Endodermal cell (in vitro differentiated cells): Measurements from ENCODE around the gene MAN2B1. TPM values are rescaled to one million over a fixed set of nuclear protein-coding genes. Genes with fewer than 3 reads are reported as not detected.

ENCODE experiments used
- DNase-seq: peaks from one replicate; pipeline ENCODE4 v3.0.0-alpha.2; 2017
- H3K27ac ChIP-seq: 2 replicates; pipeline ENCODE4 v1.5.1; 2013; ENCODE audit warnings: mild to moderate bottlenecking, low read depth, low read length, moderate library complexity
- H3K27me3 ChIP-seq: 2 replicates; pipeline ENCODE4 v1.6.1; 2013; ENCODE audit warnings: mild to moderate bottlenecking, low read length, moderate library complexity; ENCODE audit not compliant: insufficient read depth, control insufficient read depth, poor library complexity, severe bottlenecking
- H3K36me3 ChIP-seq: 2 replicates; pipeline ENCODE4 v1.7.0; 2013; ENCODE audit warnings: mild to moderate bottlenecking, low read length, moderate library complexity; ENCODE audit not compliant: control insufficient read depth, insufficient read depth
- H3K4me1 ChIP-seq: one replicate; pipeline ENCODE4 v1.7.0; 2013; ENCODE audit warnings: low read length; ENCODE audit not compliant: control insufficient read depth, insufficient read depth
- H3K4me3 ChIP-seq: 2 replicates; pipeline ENCODE4 v1.5.1; 2013; ENCODE audit warnings: mild to moderate bottlenecking, low read length, moderate library complexity
- H3K9ac ChIP-seq: 2 replicates; pipeline ENCODE4 v1.6.1; 2013; ENCODE audit warnings: mild to moderate bottlenecking, low read length, moderate library complexity; ENCODE audit not compliant: poor library complexity, severe bottlenecking; ENCODE audit errors: extremely low read depth
- H3K9me3 ChIP-seq: 2 replicates; pipeline ENCODE4 v1.6.1; 2013; ENCODE audit warnings: mild to moderate bottlenecking, low read length, moderate library complexity; ENCODE audit not compliant: control insufficient read depth
- H3K27ac Mint-ChIP-seq: 2 replicates; pipeline ENCODE4 v1.8.0; 2020; ENCODE audit warnings: mixed read lengths
- H3K27me3 Mint-ChIP-seq: 2 replicates; pipeline ENCODE4 v1.8.0; 2021; ENCODE audit warnings: mild to moderate bottlenecking, mixed read lengths; ENCODE audit not compliant: insufficient read depth
- H3K36me3 Mint-ChIP-seq: 2 replicates; pipeline ENCODE4 v1.8.0; 2020; ENCODE audit warnings: low read depth, mixed read lengths
- H3K4me1 Mint-ChIP-seq: 2 replicates; pipeline ENCODE4 v1.8.0; 2020; ENCODE audit warnings: mixed read lengths
- H3K4me3 Mint-ChIP-seq: 2 replicates; pipeline ENCODE4 v1.8.0; 2020; ENCODE audit warnings: mild to moderate bottlenecking, moderate library complexity, mixed read lengths
- H3K9me3 Mint-ChIP-seq: 2 replicates; pipeline ENCODE4 v1.8.0; 2020; ENCODE audit warnings: mild to moderate bottlenecking, mixed read lengths
- CTCF ChIP-seq: fragments of 200-600 bp; sonication (generic); conservative IDR thresholded peaks from 2 replicates; pipeline ENCODE4 v1.5.0; 2021; ENCODE audit warnings: antibody characterized with exemption, mild to moderate bottlenecking
- WGBS, 2 experiments: methylation state at CpG; one replicate each; pipeline versions ENCODE4 v1.1.5 to v1.1.7; 2013; ENCODE audit warnings: missing lambda C conversion rate in 2 of 2, mixed read lengths in 1 of 2; ENCODE audit not compliant: insufficient coverage in 1 of 2, insufficient read length in 1 of 2; 5-methylcytosine and 5-hydroxymethylcytosine counted together
- total RNA-seq, 2 donors: library from RNA; stranded (reverse); fragmentation: NEBNext Ultra II Directional in 1 of 2; extraction: Animal tissue kit (Norgen Biotek cat#: 25700) in 1 of 2; gene quantifications; 2 replicates in 1 of 2; 3 replicates in 1 of 2; pipeline ENCODE4 v1.2.1, GENCODE V29; 2021

The MAN2B1 gene
- total RNA-seq, 2 donors from 2014 or later, result 101 to 113 TPM

GRCh38 chr19:12676928-12677327 lies 10.4 kb upstream of the MAN2B1 start:
- H3K4me3 Mint-ChIP-seq, result no peak overlapping the region

GRCh38 chr19:12676384-12676792 lies 9.8 kb upstream of the MAN2B1 start:
- no peak overlapping the region for H3K4me3 Mint-ChIP-seq
- H3K36me3 ChIP-seq, result peaks cover 77% of the 10 kb centered on the region
- H3K27ac Mint-ChIP-seq, result peak overlapping the region; percentile 67
- no peaks in the 10 kb centered on the region for H3K27me3 ChIP-seq
- no peaks in the 10 kb centered on the region for H3K9me3 Mint-ChIP-seq
- no peak overlapping the region for H3K9ac ChIP-seq
- no peaks in the 10 kb centered on the region for H3K9me3 ChIP-seq
- H3K4me3 ChIP-seq, result no peak overlapping the region
- no peaks in the 10 kb centered on the region for H3K27me3 Mint-ChIP-seq
- peak; percentile 99 for DNase-seq
- H3K36me3 Mint-ChIP-seq, result peaks cover 74% of the 10 kb centered on the region
- peak; percentile 92 for TF ChIP-seq CTCF
- no peaks in the 10 kb centered on the region for H3K4me1 ChIP-seq
- no peak overlapping the region for H3K27ac ChIP-seq
- WGBS, 2 experiments, result 0 to 34% methylated on average over 1 to 4 of the region's 4 CpGs
- H3K4me1 Mint-ChIP-seq, result peaks cover 4% of the 10 kb centered on the region

More at GRCh38 chr19:12676928-12677327, 10.4 kb upstream of the MAN2B1 start:
- no peak for TF ChIP-seq CTCF
- Histone ChIP-seq H3K27ac (no peak overlapping the region), H3K4me1 (no peaks in the 10 kb centered on the region), H3K9ac (no peak overlapping the region), H3K9me3 (no peaks in the 10 kb centered on the region), H3K27me3 (no peaks in the 10 kb centered on the region), H3K4me3 (no peak overlapping the region), H3K36me3 (peaks cover 73% of the 10 kb centered on the region)
- H3K9me3 Mint-ChIP-seq, result no peaks in the 10 kb centered on the region
- no peak for DNase-seq
- no peaks in the 10 kb centered on the region for H3K27me3 Mint-ChIP-seq
- H3K27ac Mint-ChIP-seq, result no peak overlapping the region
- peaks cover 72% of the 10 kb centered on the region for H3K36me3 Mint-ChIP-seq
- WGBS, 2 experiments, result 96 to 100% methylated on average over 1 to 12 of the region's 12 CpGs
- H3K4me1 Mint-ChIP-seq, result peaks cover 4% of the 10 kb centered on the region

GRCh38 chr19:12675940-12676339 lies 9.4 kb upstream of the MAN2B1 start:
- Histone ChIP-seq H3K9me3 (no peaks in the 10 kb centered on the region), H3K4me3 (no peak overlapping the region), H3K9ac (no peak overlapping the region), H3K27me3 (no peaks in the 10 kb centered on the region), H3K27ac (no peak overlapping the region), H3K36me3 (peaks cover 77% of the 10 kb centered on the region), H3K4me1 (no peaks in the 10 kb centered on the region)
- Mint-ChIP-seq H3K36me3 (peaks cover 72% of the 10 kb centered on the region), H3K4me1 (peaks cover 1% of the 10 kb centered on the region), H3K9me3 (no peaks in the 10 kb centered on the region), H3K27me3 (no peaks in the 10 kb centered on the region), H3K4me3 (no peak overlapping the region), H3K27ac (peak overlapping the region; percentile 67)
- 92 to 95% methylated on average over 13 to 15 of the region's 15 CpGs for WGBS, 2 experiments
- no peak for TF ChIP-seq CTCF
- no peak for DNase-seq
